ENCODE data around the gene RCE1. TPM values are rescaled to one million over a fixed set of nuclear protein-coding genes. Genes with fewer than 3 reads are reported as not detected.
"Not testable (repeated sequence)": the region's sequence is repeated elsewhere in the genome, so short reads cannot be mapped to it uniquely, and the experiment has no call there.

Gene RCE1, protein sequence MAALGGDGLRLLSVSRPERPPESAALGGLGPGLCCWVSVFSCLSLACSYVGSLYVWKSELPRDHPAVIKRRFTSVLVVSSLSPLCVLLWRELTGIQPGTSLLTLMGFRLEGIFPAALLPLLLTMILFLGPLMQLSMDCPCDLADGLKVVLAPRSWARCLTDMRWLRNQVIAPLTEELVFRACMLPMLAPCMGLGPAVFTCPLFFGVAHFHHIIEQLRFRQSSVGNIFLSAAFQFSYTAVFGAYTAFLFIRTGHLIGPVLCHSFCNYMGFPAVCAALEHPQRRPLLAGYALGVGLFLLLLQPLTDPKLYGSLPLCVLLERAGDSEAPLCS
- 10 to 100 TPM in 3 of 4 donors, 1 to 10 TPM in 1; 9.5 to 14.8 (median 11.7) TPM for total RNA-seq

- TF ChIP-seq CTCF (IDR thresholded peaks at IDR 0.05) (peak in 2 of 4 experiments; percentile 4 to 13), EP300 (IDR thresholded peaks at IDR 0.05) (no peak), POLR2AphosphoS5 (IDR thresholded peaks at IDR 0.05) (peak; percentile 96), POLR2A (IDR thresholded peaks at IDR 0.05) (peak; percentile 97 to 98)
- ATAC-seq = peak; percentile 96
- Histone ChIP-seq H3K27me3 (no peaks in the 10 kb centered on the region), H3K36me3 (peaks cover 0 to 48% of the 10 kb centered on the region in 2 donors), H3K4me3 (peak within 1 kb of the TSS; percentile 80 to 93), H3K27ac (peak within 1 kb of the TSS; percentile 97 to 99 (median 98)), H3K9me3 (no peaks in the 10 kb centered on the region), H3K4me1 (peaks cover 3 to 54% (median 20%) of the 10 kb centered on the region in 3 donors)
- WGBS, 2 donors (ENCODE audit: low coverage in 1 of 2) = no CpG with 5 or more reads among the region's 98 CpGs
These were observed at the start of gene RCE1 for GRCh38 chr11:66842896-66843775. Gene RCE1 (plus strand): TSS chr11:66843441. CDS start chr11:66843456, 15 bp downstream.

DNA sequence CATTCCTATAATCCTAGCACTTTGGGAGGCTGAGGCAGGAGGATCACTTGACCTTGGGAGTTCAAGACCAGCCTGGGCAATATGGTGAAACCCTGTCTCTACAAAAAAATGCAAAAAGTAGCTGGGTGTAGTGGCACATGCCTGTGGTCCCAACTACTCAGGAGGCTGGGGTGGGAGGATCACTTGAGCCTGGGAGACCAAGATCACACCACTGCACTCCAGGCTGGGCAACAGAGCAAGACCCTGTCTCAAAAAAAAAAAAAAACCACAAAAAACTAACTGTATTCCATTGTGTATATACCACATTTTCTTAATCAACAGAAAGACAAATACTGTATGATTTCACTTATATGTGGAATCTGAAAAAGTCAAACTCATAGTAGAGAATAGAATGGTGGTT, 43.4 kb upstream of the RCE1 start:
- H3K4me3 ChIP-seq, H3K27me3 ChIP-seq, ATAC-seq, H3K9me3 ChIP-seq, H3K4me1 ChIP-seq, H3K27ac ChIP-seq: not testable (repeated sequence)
- H3K36me3 ChIP-seq = peaks cover 0 to 33% of the 10 kb centered on the region in 2 donors

- Histone ChIP-seq H3K4me3 (no peak overlapping the region), H3K9me3 (no peaks in the 10 kb centered on the region), H3K36me3 (peaks cover 0 to 42% of the 10 kb centered on the region in 2 donors), H3K27me3 (no peaks in the 10 kb centered on the region), H3K27ac (no peak overlapping the region), H3K4me1 (no peaks in the 10 kb centered on the region)
- whole genome bisulfite sequencing, 2 donors (ENCODE audit: low coverage in 1 of 2) = 77 to 80% methylated on average over 5 of the region's 5 CpGs
- no peak for TF ChIP-seq POLR2A (IDR thresholded peaks at IDR 0.05)
- TF ChIP-seq POLR2AphosphoS5 (IDR thresholded peaks at IDR 0.05) = no peak
- no peak for TF ChIP-seq CTCF (IDR thresholded peaks at IDR 0.05)
- TF ChIP-seq EP300 (IDR thresholded peaks at IDR 0.05) = no peak
- ATAC-seq = no peak
These were observed 42.4 kb upstream of the RCE1 start for GRCh38 chr11:66800720-66801428.

GRCh38 chr11:66809592-66809991, 33.6 kb upstream of the RCE1 start:
- peaks cover 0 to 33% of the 10 kb centered on the region in 2 donors for H3K36me3 ChIP-seq
- no peak for ATAC-seq
- H3K4me1 ChIP-seq = no peaks in the 10 kb centered on the region
- WGBS, 2 donors (ENCODE audit: low coverage in 1 of 2) = 86 to 100% methylated on average over 3 of the region's 3 CpGs
- H3K27me3 ChIP-seq = no peaks in the 10 kb centered on the region
- TF ChIP-seq POLR2AphosphoS5 (IDR thresholded peaks at IDR 0.05) (no peak), CTCF (IDR thresholded peaks at IDR 0.05) (no peak), POLR2A (IDR thresholded peaks at IDR 0.05) (no peak), EP300 (IDR thresholded peaks at IDR 0.05) (no peak)
- no peaks in the 10 kb centered on the region for H3K9me3 ChIP-seq
- no peak overlapping the region for H3K27ac ChIP-seq
- no peak overlapping the region for H3K4me3 ChIP-seq

- 100% methylated on average over 1 of the region's 1 CpG; no CpG with 5 or more reads in 1 of the 2 donors for WGBS, 2 donors (ENCODE audit: low coverage in 1 of 2)
- Histone ChIP-seq H3K27me3 (no peaks in the 10 kb centered on the region), H3K4me1 (no peaks in the 10 kb centered on the region), H3K27ac (no peak overlapping the region), H3K4me3 (no peak overlapping the region), H3K36me3 (peaks cover 0 to 23% of the 10 kb centered on the region in 2 donors), H3K9me3 (no peaks in the 10 kb centered on the region)
- ATAC-seq = no peak
- TF ChIP-seq POLR2A (IDR thresholded peaks at IDR 0.05) (no peak), EP300 (IDR thresholded peaks at IDR 0.05) (no peak), CTCF (IDR thresholded peaks at IDR 0.05) (no peak), POLR2AphosphoS5 (IDR thresholded peaks at IDR 0.05) (no peak)
These were observed 32.6 kb upstream of the RCE1 start for GRCh38 chr11:66810576-66811185.

Measured in gastroesophageal sphincter (tissue), 4 donors.